ENCODE measurements around the gene SRGAP3. TPM values are rescaled to one million over a fixed set of nuclear protein-coding genes. Genes with fewer than 3 reads are reported as not detected.

Gene SRGAP3
- total and polyA plus RNA-seq, 2 experiments from 2014 or later, result 0.89 to 1.7 TPM

DNA sequence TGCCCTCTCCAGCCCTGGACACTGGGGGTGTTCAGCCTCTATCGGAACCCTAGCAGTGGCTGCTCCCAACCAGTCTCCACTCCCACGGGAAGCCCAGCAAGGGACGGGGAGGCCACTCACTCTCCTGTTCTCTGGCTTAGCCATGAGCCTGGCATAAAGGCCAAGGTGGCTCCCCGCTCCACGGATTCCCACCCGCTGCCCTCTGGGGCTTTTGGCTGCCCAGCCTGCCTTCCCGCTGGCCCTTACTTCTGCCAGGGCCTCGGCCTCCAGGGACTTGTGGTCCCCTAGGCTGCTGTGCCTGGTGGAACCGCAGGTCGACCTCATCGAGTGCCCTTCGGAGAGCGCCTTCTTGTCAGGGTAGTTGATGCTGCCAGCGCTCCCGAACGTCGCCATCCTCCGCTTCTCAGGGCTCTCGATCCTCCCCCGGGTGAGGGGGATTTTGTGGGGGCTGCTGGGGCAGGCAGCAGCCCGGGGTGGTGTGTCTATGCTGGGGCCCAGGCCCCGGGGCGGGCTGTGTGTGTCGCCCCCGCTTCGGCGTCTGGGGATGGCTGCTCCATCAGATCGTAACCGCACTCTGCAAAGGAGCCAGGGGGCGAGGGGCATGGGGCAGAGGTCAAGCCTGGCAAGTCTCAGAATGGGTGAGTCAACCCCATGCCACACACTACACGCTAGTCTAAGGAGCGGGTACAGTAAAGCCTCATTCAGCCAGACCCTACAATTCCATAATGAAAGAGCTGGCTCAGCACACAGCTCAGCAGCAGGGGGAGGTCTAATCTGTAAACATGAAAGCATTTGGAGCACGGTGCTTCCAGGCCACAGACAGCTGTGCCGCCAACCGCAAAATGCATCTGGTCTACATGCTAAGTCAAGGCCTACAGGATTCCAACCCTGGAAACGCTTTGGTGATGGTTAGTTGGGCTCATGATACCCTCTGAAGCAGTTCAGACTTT is 258.9 kb downstream of the SRGAP3 start:
- 84 to 93% methylated on average over 28 to 36 of the region's 36 CpGs for WGBS, 2 experiments (ENCODE audit: low coverage in 1 of 2, low lambda C conversion rate in 2 of 2, missing lambda C conversion rate in 2 of 2)
- no peaks in the 10 kb centered on the region for H3K4me1 ChIP-seq (ENCODE audit: insufficient read depth)
- no peaks in the 10 kb centered on the region for H3K9me3 ChIP-seq (ENCODE audit: low read depth)
- no peaks in the 10 kb centered on the region for H3K27me3 ChIP-seq (replicated peaks; ENCODE audit: insufficient read depth)
- no peaks in the 10 kb centered on the region for H3K79me2 ChIP-seq (ENCODE audit: insufficient read depth)
- TF ChIP-seq EZH2phosphoT487 (IDR thresholded peaks at IDR 0.05; ENCODE audit: insufficient read depth, low read depth) (no peak), EZH2 (IDR thresholded peaks at IDR 0.05; ENCODE audit: insufficient read depth, poor library complexity, severe bottlenecking) (no peak)
- H3K9me2 ChIP-seq (ENCODE audit: insufficient read depth), result no peaks in the 10 kb centered on the region
- no peaks in the 10 kb centered on the region for H3F3A ChIP-seq (ENCODE audit: insufficient read depth)
- H3K4me3 ChIP-seq, result no peak overlapping the region
- no peak for DNase-seq
- H3K36me3 ChIP-seq (ENCODE audit: low read depth), result no peaks in the 10 kb centered on the region
- no peak overlapping the region for H3K4me2 ChIP-seq (ENCODE audit: unreplicated experiment)
- H3K27ac ChIP-seq, result no peak overlapping the region
- no peaks in the 10 kb centered on the region for H4K20me1 ChIP-seq (ENCODE audit: insufficient read depth)
- in situ Hi-C loops (cut with MboI), result no loop called here
- H2AFZ ChIP-seq, result no peak overlapping the region
- H3K9ac ChIP-seq, result no peak overlapping the region

DNA sequence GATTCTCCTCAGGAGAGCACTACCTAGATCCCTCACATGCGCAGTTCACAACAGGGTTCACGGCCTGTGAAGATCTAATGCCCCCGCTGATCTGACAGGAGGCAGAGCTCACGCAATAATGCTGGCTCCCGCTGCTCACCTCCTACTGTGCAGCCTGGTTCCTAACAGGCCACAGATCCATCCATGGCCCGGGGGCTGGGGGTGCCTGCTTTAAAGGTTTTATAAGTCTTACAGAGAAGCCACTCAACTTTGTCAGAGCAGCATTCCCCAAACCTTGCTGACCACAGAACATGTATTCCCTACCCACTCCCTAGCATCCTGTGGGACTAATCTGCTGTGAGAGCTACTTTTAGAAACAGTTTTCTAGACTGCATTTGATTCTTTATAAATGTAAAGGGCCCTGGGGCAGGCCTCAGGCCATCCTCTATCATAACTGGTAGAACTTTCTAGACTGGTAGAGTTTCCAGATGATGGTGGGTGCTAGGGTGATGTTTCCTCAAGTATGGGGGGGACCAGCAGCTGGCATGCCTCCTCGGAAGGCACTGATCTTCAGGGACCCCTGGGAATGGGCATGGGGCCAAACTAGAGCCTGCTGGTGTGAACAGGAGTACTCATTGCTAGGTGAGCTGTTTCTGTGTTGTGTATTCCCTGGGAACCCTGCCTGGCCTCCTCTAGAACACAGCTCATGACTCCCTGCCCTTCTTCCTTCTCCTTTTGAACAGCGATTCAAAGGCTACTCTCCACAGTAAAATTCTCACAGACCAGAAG is 260.5 kb downstream of the SRGAP3 start:
- no peak overlapping the region for H3K9ac ChIP-seq
- no peaks in the 10 kb centered on the region for H3K4me1 ChIP-seq (ENCODE audit: insufficient read depth)
- in situ Hi-C loops (cut with MboI), result no loop called here
- no peak for DNase-seq
- no peaks in the 10 kb centered on the region for H3K9me3 ChIP-seq (ENCODE audit: low read depth)
- H2AFZ ChIP-seq, result no peak overlapping the region
- TF ChIP-seq EZH2phosphoT487 (IDR thresholded peaks at IDR 0.05; ENCODE audit: insufficient read depth, low read depth) (no peak), EZH2 (IDR thresholded peaks at IDR 0.05; ENCODE audit: insufficient read depth, poor library complexity, severe bottlenecking) (no peak)
- H3K36me3 ChIP-seq (ENCODE audit: low read depth), result no peaks in the 10 kb centered on the region
- H3K4me2 ChIP-seq (ENCODE audit: unreplicated experiment), result no peak overlapping the region
- H4K20me1 ChIP-seq (ENCODE audit: insufficient read depth), result no peaks in the 10 kb centered on the region
- no peaks in the 10 kb centered on the region for H3K27me3 ChIP-seq (replicated peaks; ENCODE audit: insufficient read depth)
- no peak overlapping the region for H3K4me3 ChIP-seq
- WGBS, 2 experiments (ENCODE audit: low coverage in 1 of 2, low lambda C conversion rate in 2 of 2, missing lambda C conversion rate in 2 of 2), result 87 to 88% methylated on average over 7 to 8 of the region's 8 CpGs
- no peak overlapping the region for H3K27ac ChIP-seq
- H3K79me2 ChIP-seq (ENCODE audit: insufficient read depth), result no peaks in the 10 kb centered on the region
- H3F3A ChIP-seq (ENCODE audit: insufficient read depth), result no peaks in the 10 kb centered on the region
- no peaks in the 10 kb centered on the region for H3K9me2 ChIP-seq (ENCODE audit: insufficient read depth)

DNA sequence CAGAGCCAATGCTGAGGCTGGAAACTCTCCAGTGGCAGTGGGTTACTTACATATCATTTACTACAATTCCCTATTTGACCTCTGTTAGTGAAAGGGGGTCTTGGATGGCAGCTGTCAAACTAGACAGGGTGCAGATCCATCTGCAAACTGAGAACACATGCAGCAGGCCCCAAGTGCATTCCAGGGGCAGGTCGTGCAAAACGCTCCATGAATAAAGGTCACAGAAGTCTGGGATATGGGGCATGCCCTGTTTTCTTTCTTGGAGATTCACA is 261.1 kb downstream of the SRGAP3 start:
- Histone ChIP-seq H3K27ac (no peak overlapping the region), H2AFZ (no peak overlapping the region), H3K4me2 (ENCODE audit: unreplicated experiment) (no peak overlapping the region), H3K4me3 (no peak overlapping the region), H3K36me3 (ENCODE audit: low read depth) (no peaks in the 10 kb centered on the region), H3F3A (ENCODE audit: insufficient read depth) (no peaks in the 10 kb centered on the region), H3K9me2 (ENCODE audit: insufficient read depth) (no peaks in the 10 kb centered on the region), H3K9me3 (ENCODE audit: low read depth) (no peaks in the 10 kb centered on the region), H3K27me3 (replicated peaks; ENCODE audit: insufficient read depth) (no peaks in the 10 kb centered on the region), H3K4me1 (ENCODE audit: insufficient read depth) (no peaks in the 10 kb centered on the region), H4K20me1 (ENCODE audit: insufficient read depth) (no peaks in the 10 kb centered on the region), H3K9ac (no peak overlapping the region), H3K79me2 (ENCODE audit: insufficient read depth) (no peaks in the 10 kb centered on the region)
- in situ Hi-C loops (cut with MboI), result no loop called here
- TF ChIP-seq EZH2phosphoT487 (IDR thresholded peaks at IDR 0.05; ENCODE audit: insufficient read depth, low read depth) (no peak), EZH2 (IDR thresholded peaks at IDR 0.05; ENCODE audit: insufficient read depth, poor library complexity, severe bottlenecking) (no peak)
- 12 to 24% methylated on average over 2 of the region's 2 CpGs for WGBS, 2 experiments (ENCODE audit: low coverage in 1 of 2, low lambda C conversion rate in 2 of 2, missing lambda C conversion rate in 2 of 2)
- no peak for DNase-seq

DNA sequence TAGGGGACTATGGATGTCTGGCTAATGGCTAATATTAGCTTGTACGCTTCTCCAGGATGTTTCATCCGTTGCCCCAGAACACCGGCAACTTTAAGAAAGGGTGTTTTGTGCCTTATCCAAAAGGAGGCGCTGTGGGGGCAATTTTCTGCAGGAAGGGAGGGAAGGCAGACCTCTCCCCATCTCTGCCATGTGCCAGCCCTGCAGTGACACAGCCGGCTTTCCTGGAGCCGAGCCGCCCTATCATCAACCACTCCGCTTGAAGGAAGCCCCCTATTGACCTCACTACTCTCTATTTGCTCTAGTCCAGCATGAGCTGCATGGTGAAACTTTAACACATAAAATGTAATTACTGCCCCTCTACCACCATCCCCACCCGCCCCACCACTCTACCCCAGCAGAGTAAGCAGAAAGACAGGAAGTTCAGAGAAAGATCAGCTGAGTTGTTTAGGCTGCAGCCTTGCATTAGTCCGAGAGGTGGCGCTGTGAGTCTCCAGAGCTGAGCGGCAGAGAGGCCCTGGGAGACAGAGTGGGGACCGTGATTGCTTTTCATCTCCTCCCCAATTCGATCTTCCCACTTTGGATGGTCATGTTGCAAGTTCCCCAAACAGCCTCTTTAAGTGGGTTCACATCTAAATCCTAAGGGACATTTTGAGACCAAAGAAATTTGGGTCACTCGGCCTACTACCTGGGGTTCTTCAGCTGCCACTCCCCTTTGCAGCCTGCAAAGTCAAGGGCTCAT is 261.6 kb downstream of the SRGAP3 start:
- TF ChIP-seq EZH2phosphoT487 (IDR thresholded peaks at IDR 0.05; ENCODE audit: insufficient read depth, low read depth) (no peak), EZH2 (IDR thresholded peaks at IDR 0.05; ENCODE audit: insufficient read depth, poor library complexity, severe bottlenecking) (no peak)
- Histone ChIP-seq H2AFZ (no peak overlapping the region), H3K4me2 (ENCODE audit: unreplicated experiment) (no peak overlapping the region), H3K9me2 (ENCODE audit: insufficient read depth) (no peaks in the 10 kb centered on the region), H3K9ac (no peak overlapping the region), H3K27ac (no peak overlapping the region), H4K20me1 (ENCODE audit: insufficient read depth) (no peaks in the 10 kb centered on the region), H3K4me1 (ENCODE audit: insufficient read depth) (no peaks in the 10 kb centered on the region), H3K4me3 (no peak overlapping the region), H3K79me2 (ENCODE audit: insufficient read depth) (no peaks in the 10 kb centered on the region), H3K36me3 (ENCODE audit: low read depth) (no peaks in the 10 kb centered on the region), H3K27me3 (replicated peaks; ENCODE audit: insufficient read depth) (no peaks in the 10 kb centered on the region), H3F3A (ENCODE audit: insufficient read depth) (no peaks in the 10 kb centered on the region), H3K9me3 (ENCODE audit: low read depth) (no peaks in the 10 kb centered on the region)
- in situ Hi-C loops (cut with MboI), result no loop called here
- 43 to 48% methylated on average over 15 of the region's 15 CpGs for WGBS, 2 experiments (ENCODE audit: low coverage in 1 of 2, low lambda C conversion rate in 2 of 2, missing lambda C conversion rate in 2 of 2)
- DNase-seq, result peak; percentile 76
